Stomach (tissue), 9 donors: Measurements from ENCODE around the gene TCL1A. TPM values are rescaled to one million over a fixed set of nuclear protein-coding genes. Genes with fewer than 3 reads are reported as not detected.

Experiments used
- DNase-seq, 2 donors: peaks; one replicate each; pipeline versions ENCODE4 v3.0.0 to v3.0.0-alpha.2; 2013 to 2019
- H3K27ac ChIP-seq, 5 donors: fragments of 200-600 bp in 4 of 5; sonication (generic) in 4 of 5; one replicate each; pipeline ENCODE4 v1.5.1; 2013 to 2019; ENCODE audit warnings: mild to moderate bottlenecking in 1 of 5, moderate library complexity in 1 of 5
- H3K27me3 ChIP-seq, 3 donors: fragments of 200-600 bp; sonication (generic); one replicate each; pipeline ENCODE4 v1.5.1; 2017 to 2019; ENCODE audit warnings: mixed run types in 1 of 3
- H3K36me3 ChIP-seq, 4 donors: fragments of 200-600 bp; sonication (generic); 1 replicate in 3 of 4; 2 replicates in 1 of 4; pipeline ENCODE4 v1.5.1; 2016 to 2019
- H3K4me1 ChIP-seq, 4 donors: fragments of 200-600 bp; sonication (generic); one replicate each; pipeline ENCODE4 v1.5.1; 2016 to 2019
- H3K4me3 ChIP-seq, 4 donors: fragments of 200-600 bp; sonication (generic) in 3 of 4; one replicate each; pipeline ENCODE4 v1.5.1; 2016 to 2019; ENCODE audit warnings: mild to moderate bottlenecking in 1 of 4
- H3K9me3 ChIP-seq, 4 donors: fragments of 200-600 bp; sonication (generic); one replicate each; pipeline ENCODE4 v1.5.1; 2016 to 2019
- EP300 ChIP-seq: sonication (generic); formaldehyde crosslinking; IDR thresholded peaks from one replicate; pipeline ENCODE4 v1.6.1; 2017; ENCODE audit warnings: antibody characterized with exemption
- POLR2A ChIP-seq, 4 donors: fragments of 450-650 bp; IDR thresholded peaks; one replicate each; pipeline ENCODE4 v1.6.1; 2016; ENCODE audit warnings: antibody characterized with exemption in 4 of 4, control low read depth in 2 of 4, mild to moderate bottlenecking in 1 of 4, moderate library complexity in 1 of 4
- POLR2AphosphoS5 ChIP-seq, 3 donors: sonication (generic); formaldehyde crosslinking; IDR thresholded peaks; one replicate each; pipeline ENCODE4 v1.6.1; 2016; ENCODE audit warnings: antibody characterized with exemption in 3 of 3
- WGBS, 5 donors: extraction: QIAGEN DNeasy Blood & Tissue Kit in 3 of 5; methylation state at CpG; one replicate each; pipeline versions ENCODE4 v1.1.5 to v1.1.7; 2013 to 2018; 5-methylcytosine and 5-hydroxymethylcytosine counted together
- intact Hi-C: fragments of 100-400 bp; cut with DNase I; formaldehyde crosslinking; loops from one replicate; pipeline ENCODE4 v1.15.1; 2023; ENCODE audit warnings: low total_unique reads
- polyA plus RNA-seq, 3 donors: library from polyadenylated mRNA; stranded (reverse); fragments of 200-250 nt; gene quantifications; one replicate each; pipeline ENCODE4 v1.2.3, GENCODE V29; 2013
- total RNA-seq, 5 donors: library from RNA; depleted of rRNA; stranded (reverse); fragments of >200 nt; gene quantifications; one replicate each; pipeline versions ENCODE4 v1.1.0 to v1.2.3, GENCODE V29; 2014 to 2016
- TF ChIP-seq, protein P1 (sequence below), 7 experiments: fragments of 450-650 bp in 4 of 7; fragments of 200-600 bp in 3 of 7; sonication (generic) in 3 of 7; IDR thresholded peaks; one replicate each; pipeline ENCODE4 v1.5.1; 2016 to 2019; ENCODE audit warnings: antibody characterized with exemption in 7 of 7, control low read depth in 2 of 7, mild to moderate bottlenecking in 1 of 7
- donor health status: healthy with polysubstance abuse.
- donor health status: Bipolar disorder and iron deficiency.
- donor health status: healthy.

The TCL1A gene
- total and polyA plus RNA-seq, 8 donors: 3.9 to 6.5 TPM; not detected in 6

DNA sequence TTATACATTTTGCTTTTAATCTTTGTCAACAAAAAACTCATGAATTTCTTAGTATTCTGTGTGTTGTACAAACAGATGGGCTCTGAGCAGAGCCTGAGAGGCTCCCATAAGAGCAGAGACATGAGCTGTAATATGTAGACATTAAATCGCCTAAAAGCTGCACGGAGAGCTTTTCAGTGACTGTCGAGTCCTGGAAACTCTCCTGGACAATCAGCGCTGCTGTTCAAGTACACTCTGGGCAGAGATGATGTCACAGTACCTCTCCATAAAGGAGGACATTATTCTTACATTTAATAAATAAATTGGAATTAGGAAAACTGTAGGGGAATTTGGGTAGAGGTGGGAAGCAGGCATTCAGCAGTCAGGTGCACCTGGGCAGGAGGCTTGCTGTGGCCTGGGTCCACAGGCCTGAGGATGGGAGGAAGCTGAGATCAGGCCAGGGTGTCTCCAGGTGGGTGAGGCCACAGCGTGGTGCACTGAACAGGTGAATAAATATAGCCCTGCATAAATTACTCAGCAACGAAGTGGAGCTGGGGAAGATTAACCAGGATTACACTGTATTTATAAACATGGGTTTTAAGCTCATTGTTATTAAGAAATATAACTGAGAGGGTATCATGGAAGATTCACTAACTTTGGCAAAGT lies 13.3 kb upstream of the TCL1A start:
- Histone ChIP-seq H3K4me1 (no peaks in the 10 kb centered on the region), H3K27me3 (peaks cover 0 to 29% (median 0%) of the 10 kb centered on the region in 3 donors), H3K27ac (no peak overlapping the region), H3K36me3 (no peaks in the 10 kb centered on the region), H3K9me3 (peaks cover 0 to 22% (median 12%) of the 10 kb centered on the region in 4 donors), H3K4me3 (no peak overlapping the region)
- intact Hi-C loops: no loop called here
- WGBS, 5 donors: 66 to 69% (median 67%) methylated on average over 6 of the region's 6 CpGs
- peak in 1 of 2 donors; percentile 10 for DNase-seq
- TF ChIP-seq, protein P1, sequence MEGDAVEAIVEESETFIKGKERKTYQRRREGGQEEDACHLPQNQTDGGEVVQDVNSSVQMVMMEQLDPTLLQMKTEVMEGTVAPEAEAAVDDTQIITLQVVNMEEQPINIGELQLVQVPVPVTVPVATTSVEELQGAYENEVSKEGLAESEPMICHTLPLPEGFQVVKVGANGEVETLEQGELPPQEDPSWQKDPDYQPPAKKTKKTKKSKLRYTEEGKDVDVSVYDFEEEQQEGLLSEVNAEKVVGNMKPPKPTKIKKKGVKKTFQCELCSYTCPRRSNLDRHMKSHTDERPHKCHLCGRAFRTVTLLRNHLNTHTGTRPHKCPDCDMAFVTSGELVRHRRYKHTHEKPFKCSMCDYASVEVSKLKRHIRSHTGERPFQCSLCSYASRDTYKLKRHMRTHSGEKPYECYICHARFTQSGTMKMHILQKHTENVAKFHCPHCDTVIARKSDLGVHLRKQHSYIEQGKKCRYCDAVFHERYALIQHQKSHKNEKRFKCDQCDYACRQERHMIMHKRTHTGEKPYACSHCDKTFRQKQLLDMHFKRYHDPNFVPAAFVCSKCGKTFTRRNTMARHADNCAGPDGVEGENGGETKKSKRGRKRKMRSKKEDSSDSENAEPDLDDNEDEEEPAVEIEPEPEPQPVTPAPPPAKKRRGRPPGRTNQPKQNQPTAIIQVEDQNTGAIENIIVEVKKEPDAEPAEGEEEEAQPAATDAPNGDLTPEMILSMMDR (IDR thresholded peaks at IDR 0.05): no peak
- TF ChIP-seq POLR2AphosphoS5 (IDR thresholded peaks at IDR 0.05) (no peak), EP300 (no peak), POLR2A (IDR thresholded peaks at IDR 0.05) (no peak)

DNA sequence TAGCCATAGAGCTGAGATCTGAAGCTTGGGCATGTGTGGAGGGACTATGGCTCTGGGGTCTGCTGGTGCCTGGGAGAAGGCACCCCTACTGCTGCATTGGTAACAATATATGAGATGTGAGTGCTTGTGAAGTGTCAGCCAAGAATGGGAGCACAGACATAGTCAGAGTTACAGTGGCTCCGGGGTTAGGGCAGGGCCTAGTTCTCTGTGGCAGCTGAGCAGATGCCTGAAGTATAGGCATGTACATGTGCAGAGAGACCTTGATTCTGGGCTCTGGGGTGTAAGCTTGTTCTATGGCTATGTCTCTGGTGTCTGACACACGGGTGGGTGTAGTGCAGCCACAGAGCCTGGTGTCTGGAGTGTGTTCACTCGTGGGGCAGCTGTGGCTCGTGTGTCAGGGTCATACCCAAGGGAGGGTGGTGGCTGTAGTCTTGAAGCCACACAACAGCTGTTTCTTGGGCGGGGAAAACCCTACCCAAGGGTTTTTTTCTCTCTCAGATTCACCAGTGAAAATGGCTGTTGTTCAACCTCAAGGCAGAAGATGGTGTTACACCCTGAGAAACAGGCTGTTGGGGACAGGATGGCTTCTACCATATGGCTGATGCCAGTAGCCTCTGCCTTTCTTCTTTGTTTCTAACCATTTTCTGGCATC lies 11.9 kb upstream of the TCL1A start:
- Histone ChIP-seq H3K27me3 (peaks cover 0 to 29% (median 0%) of the 10 kb centered on the region in 3 donors), H3K4me3 (no peak overlapping the region), H3K9me3 (peaks cover 0 to 27% (median 18%) of the 10 kb centered on the region in 4 donors), H3K27ac (no peak overlapping the region), H3K4me1 (no peaks in the 10 kb centered on the region), H3K36me3 (no peaks in the 10 kb centered on the region)
- 65 to 75% (median 73%) methylated on average over 5 of the region's 5 CpGs for WGBS, 5 donors
- TF ChIP-seq, protein P1 (IDR thresholded peaks at IDR 0.05): no peak
- TF ChIP-seq EP300 (no peak), POLR2AphosphoS5 (IDR thresholded peaks at IDR 0.05) (no peak), POLR2A (IDR thresholded peaks at IDR 0.05) (no peak)
- DNase-seq: no peak
- intact Hi-C loops: no loop called here

DNA sequence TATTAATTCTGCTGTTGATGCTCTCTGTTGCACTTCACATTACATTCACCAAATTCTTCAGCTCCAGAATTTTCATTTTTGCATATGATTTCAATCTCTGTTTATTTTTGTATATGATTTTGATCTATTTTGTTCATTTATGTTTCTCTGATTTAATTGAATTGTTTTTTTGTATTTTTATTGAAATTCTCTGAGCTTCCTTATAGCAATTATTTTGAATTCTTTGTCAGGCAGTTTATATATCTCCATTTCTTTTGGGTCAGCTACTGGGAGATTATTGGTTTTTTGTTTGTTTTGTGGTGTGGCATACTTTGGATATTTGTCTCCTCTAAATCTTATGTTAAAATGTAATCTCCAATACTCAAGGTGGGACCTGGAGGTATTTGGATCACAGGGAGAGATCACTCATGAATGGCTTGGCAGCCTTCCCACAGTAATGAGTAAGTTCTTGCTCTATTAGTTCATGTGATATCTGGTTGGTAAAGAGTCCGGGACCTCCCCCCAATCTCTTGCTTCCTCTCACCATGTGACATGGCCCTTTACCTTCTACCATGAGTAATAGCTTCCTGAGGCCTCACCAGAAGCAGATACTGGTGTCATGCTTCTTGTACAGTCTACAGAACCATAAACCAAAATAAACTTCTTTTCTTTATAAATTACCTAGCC lies 8.7 kb upstream of the TCL1A start:
- H3K27ac ChIP-seq: no peak overlapping the region
- no peak for TF ChIP-seq POLR2AphosphoS5 (IDR thresholded peaks at IDR 0.05)
- TF ChIP-seq POLR2A (IDR thresholded peaks at IDR 0.05): no peak
- TF ChIP-seq, protein P1 (IDR thresholded peaks at IDR 0.05): no peak
- no peak for TF ChIP-seq EP300
- H3K36me3 ChIP-seq: no peaks in the 10 kb centered on the region
- H3K27me3 ChIP-seq: peaks cover 0 to 22% (median 0%) of the 10 kb centered on the region in 3 donors
- H3K4me1 ChIP-seq: no peaks in the 10 kb centered on the region
- 52 to 84% (median 63%) methylated on average over 1 of the region's 1 CpG for WGBS, 5 donors
- H3K4me3 ChIP-seq: no peak overlapping the region
- no peak for DNase-seq
- H3K9me3 ChIP-seq: peaks cover 0 to 27% (median 18%) of the 10 kb centered on the region in 4 donors
- intact Hi-C loops: no loop called here

DNA sequence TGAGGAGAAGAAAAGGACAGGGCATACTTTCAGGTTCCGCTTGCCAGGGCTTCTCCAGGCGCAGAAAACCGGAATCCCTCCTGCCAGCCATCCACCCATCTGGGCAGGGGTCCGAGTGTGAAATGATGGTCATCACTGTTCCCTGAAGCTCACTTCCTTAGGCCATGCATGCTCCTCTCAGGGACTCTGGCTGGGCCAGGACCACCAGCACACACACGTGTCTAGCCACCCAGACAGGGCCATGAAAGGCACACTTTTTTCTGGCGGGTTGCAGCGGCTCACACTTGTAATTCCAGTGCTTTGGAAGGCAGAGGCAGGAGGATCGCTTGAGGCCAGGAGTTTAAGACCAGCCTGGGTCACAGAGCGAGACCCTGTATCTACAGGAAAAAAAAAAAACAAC lies 1.5 kb downstream of the TCL1A start:
- TF ChIP-seq EP300 (no peak), POLR2AphosphoS5 (IDR thresholded peaks at IDR 0.05) (no peak), POLR2A (IDR thresholded peaks at IDR 0.05) (no peak)
- TF ChIP-seq, protein P1 (IDR thresholded peaks at IDR 0.05): no peak
- no peaks in the 10 kb centered on the region for H3K4me1 ChIP-seq
- H3K9me3 ChIP-seq: peaks cover 0 to 12% (median 3%) of the 10 kb centered on the region in 4 donors
- peaks cover 0 to 49% (median 20%) of the 10 kb centered on the region in 3 donors for H3K27me3 ChIP-seq
- no peak overlapping the region for H3K4me3 ChIP-seq
- no peaks in the 10 kb centered on the region for H3K36me3 ChIP-seq
- intact Hi-C loops: no loop called here
- H3K27ac ChIP-seq: no peak overlapping the region
- DNase-seq: no peak
- WGBS, 5 donors: 91 to 92% (median 91%) methylated on average over 8 to 9 of the region's 9 CpGs
